Renal cortical epithelial cell (primary cell): ENCODE measurements around the gene DKK3. TPM values are rescaled to one million over a fixed set of nuclear protein-coding genes. Genes with fewer than 3 reads are reported as not detected.

Experiments used
- DNase-seq: peaks from one replicate; pipeline ENCODE4 v3.0.0-alpha.2; 2011; ENCODE audit warnings: low read depth
- total RNA-seq: library from RNA; depleted of rRNA; stranded (reverse); fragments of >200 nt; gene quantifications from 2 replicates; pipeline ENCODE4 v1.2.3, GENCODE V29; 2014

DKK3 gene
- total RNA-seq, 1 donor from 2014 or later = 150 TPM

- DNase-seq = no peak
Measured at GRCh38 chr11:11982975-11983374, 25.5 kb downstream of the DKK3 start.

GRCh38 chr11:11982461-11982860 lies 26.0 kb downstream of the DKK3 start:
- no peak for DNase-seq

GRCh38 chr11:11981840-11982239 lies 26.6 kb downstream of the DKK3 start:
- DNase-seq = no peak

GRCh38 chr11:11981364-11981763 lies 27.1 kb downstream of the DKK3 start:
- DNase-seq = no peak

GRCh38 chr11:11980841-11981308 lies 27.6 kb downstream of the DKK3 start:
- peak; percentile 45 for DNase-seq

GRCh38 chr11:11980200-11980599 lies 28.2 kb downstream of the DKK3 start:
- DNase-seq = no peak

GRCh38 chr11:11979488-11980117 lies 28.8 kb downstream of the DKK3 start:
- peak; percentile 71 for DNase-seq

GRCh38 chr11:11978792-11979487 lies 29.5 kb downstream of the DKK3 start:
- peak; percentile 42 for DNase-seq

GRCh38 chr11:11978098-11978637 lies 30.3 kb downstream of the DKK3 start:
- DNase-seq = no peak

- peak; percentile 88 for DNase-seq
Measured at GRCh38 chr11:11977206-11977938, 31.1 kb downstream of the DKK3 start.

- no peak for DNase-seq
Measured at GRCh38 chr11:11976481-11977127, 31.8 kb downstream of the DKK3 start.

GRCh38 chr11:11975201-11976092 lies 33.0 kb downstream of the DKK3 start:
- no peak for DNase-seq

- DNase-seq = no peak
Measured at GRCh38 chr11:11973866-11974265, 34.6 kb downstream of the DKK3 start.

GRCh38 chr11:11973361-11973800 lies 35.0 kb downstream of the DKK3 start:
- no peak for DNase-seq

- no peak for DNase-seq
Measured at GRCh38 chr11:11972730-11973341, 35.6 kb downstream of the DKK3 start.

GRCh38 chr11:11971906-11972547 lies 36.4 kb downstream of the DKK3 start:
- DNase-seq = no peak

- DNase-seq = no peak
Measured at GRCh38 chr11:11970556-11970955, 37.9 kb downstream of the DKK3 start.

- no peak for DNase-seq
Measured at GRCh38 chr11:11969380-11970215, 38.8 kb downstream of the DKK3 start.
